Measurements from ENCODE around the gene TPCN1. TPM values are rescaled to one million over a fixed set of nuclear protein-coding genes. Genes with fewer than 3 reads are reported as not detected.

Gene TPCN1
- total RNA-seq, 1 experiment from 2014 or later: 29.7 TPM

DNA sequence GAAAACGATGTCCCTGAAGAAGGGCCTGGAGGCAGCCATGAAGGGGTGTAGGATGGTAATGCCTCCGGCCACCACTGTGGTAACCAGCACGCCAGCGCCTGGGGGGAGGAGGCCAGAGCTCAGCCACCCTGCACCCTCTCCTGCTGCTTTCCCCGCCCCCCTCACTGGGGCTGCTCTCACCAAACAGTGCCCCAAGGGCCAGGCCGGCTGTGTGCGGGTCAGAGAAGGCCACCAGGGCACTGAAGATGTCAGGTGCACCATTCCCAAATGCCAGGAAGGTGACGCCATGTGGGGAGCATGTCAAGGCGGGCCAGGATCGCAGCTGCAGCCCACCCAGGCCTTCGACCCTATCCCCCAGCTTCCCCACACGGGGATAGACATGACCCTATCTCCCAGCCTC is 99.1 kb downstream of the TPCN1 start:
- Histone ChIP-seq H3K9me3 (ENCODE audit: control insufficient read depth in 1 of 2, insufficient read depth in 1 of 2, low read depth in 1 of 2, low read length in 2 of 2) (no peaks in the 10 kb centered on the region), H2AFZ (ENCODE audit: low read depth, low read length, poor library complexity, severe bottlenecking) (no peak overlapping the region), H3K27ac (ENCODE audit: low read depth, low read length) (no peak overlapping the region), H3K9ac (ENCODE audit: low read length) (no peak overlapping the region), H3K36me3 (ENCODE audit: control insufficient read depth in 1 of 2, insufficient read depth in 2 of 2, low read length in 2 of 2) (peaks cover 19 to 23% of the 10 kb centered on the region in 2 experiments), H3K4me3 (replicated peaks in 1 of 2; ENCODE audit: low read depth in 1 of 2, low read length in 2 of 2) (no peak overlapping the region), H3K27me3 (ENCODE audit: insufficient read depth, low read length) (no peaks in the 10 kb centered on the region), H4K20me1 (ENCODE audit: insufficient read depth) (no peaks in the 10 kb centered on the region), H3K79me2 (ENCODE audit: insufficient read depth, low read length) (no peaks in the 10 kb centered on the region; the same call in 1 of the 2 replicates), H3K4me1 (ENCODE audit: control insufficient read depth in 1 of 2, insufficient read depth in 2 of 2, low read length in 2 of 2) (no peaks in the 10 kb centered on the region), H3K4me2 (ENCODE audit: low read length) (no peak overlapping the region), H3K9me2 (ENCODE audit: insufficient read depth) (no peaks in the 10 kb centered on the region)
- no peak; the same call in 1 of the 2 replicates for ATAC-seq
- POLR2A ChIA-PET: no interaction called here
- no peak for DNase-seq (ENCODE audit: low read depth, low spot score)
- TF ChIP-seq YY1 (IDR thresholded peaks at IDR 0.05; ENCODE audit: extremely low read depth, insufficient replicate concordance, low read depth, low read length) (no peak), POLR2AphosphoS5 (IDR thresholded peaks at IDR 0.05; ENCODE audit: low read depth, low read length) (no peak), EZH2phosphoT487 (IDR thresholded peaks at IDR 0.05; ENCODE audit: borderline replicate concordance) (no peak), JUND (IDR thresholded peaks at IDR 0.05) (no peak), ELF1 (IDR thresholded peaks at IDR 0.05; ENCODE audit: borderline replicate concordance, low read depth) (no peak), FOSL1 (IDR thresholded peaks at IDR 0.05; ENCODE audit: low read depth) (no peak), SIN3A (IDR thresholded peaks at IDR 0.05; ENCODE audit: low read depth) (no peak), CEBPB (IDR thresholded peaks at IDR 0.05; ENCODE audit: low read depth) (no peak), TCF7L2 (IDR thresholded peaks at IDR 0.05; ENCODE audit: borderline replicate concordance, extremely low read depth, insufficient read depth, insufficient read length) (no peak), EGR1 (IDR thresholded peaks at IDR 0.05; ENCODE audit: low read depth) (no peak), CBX3 (IDR thresholded peaks at IDR 0.05; ENCODE audit: low read depth) (no peak), SP1 (IDR thresholded peaks at IDR 0.05; ENCODE audit: low read depth) (no peak), SRF (IDR thresholded peaks at IDR 0.05; ENCODE audit: low read depth) (no peak), POLR2A (IDR thresholded peaks at IDR 0.05; ENCODE audit: borderline replicate concordance, extremely low read depth, insufficient read depth, insufficient read length) (no peak)
- TF ChIP-seq, protein P1, sequence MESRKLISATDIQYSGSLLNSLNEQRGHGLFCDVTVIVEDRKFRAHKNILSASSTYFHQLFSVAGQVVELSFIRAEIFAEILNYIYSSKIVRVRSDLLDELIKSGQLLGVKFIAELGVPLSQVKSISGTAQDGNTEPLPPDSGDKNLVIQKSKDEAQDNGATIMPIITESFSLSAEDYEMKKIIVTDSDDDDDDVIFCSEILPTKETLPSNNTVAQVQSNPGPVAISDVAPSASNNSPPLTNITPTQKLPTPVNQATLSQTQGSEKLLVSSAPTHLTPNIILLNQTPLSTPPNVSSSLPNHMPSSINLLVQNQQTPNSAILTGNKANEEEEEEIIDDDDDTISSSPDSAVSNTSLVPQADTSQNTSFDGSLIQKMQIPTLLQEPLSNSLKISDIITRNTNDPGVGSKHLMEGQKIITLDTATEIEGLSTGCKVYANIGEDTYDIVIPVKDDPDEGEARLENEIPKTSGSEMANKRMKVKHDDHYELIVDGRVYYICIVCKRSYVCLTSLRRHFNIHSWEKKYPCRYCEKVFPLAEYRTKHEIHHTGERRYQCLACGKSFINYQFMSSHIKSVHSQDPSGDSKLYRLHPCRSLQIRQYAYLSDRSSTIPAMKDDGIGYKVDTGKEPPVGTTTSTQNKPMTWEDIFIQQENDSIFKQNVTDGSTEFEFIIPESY (IDR thresholded peaks at IDR 0.05; ENCODE audit: extremely low read depth, insufficient replicate concordance, low read length): no peak
- TF ChIP-seq, protein P2, sequence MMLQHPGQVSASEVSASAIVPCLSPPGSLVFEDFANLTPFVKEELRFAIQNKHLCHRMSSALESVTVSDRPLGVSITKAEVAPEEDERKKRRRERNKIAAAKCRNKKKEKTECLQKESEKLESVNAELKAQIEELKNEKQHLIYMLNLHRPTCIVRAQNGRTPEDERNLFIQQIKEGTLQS (IDR thresholded peaks at IDR 0.05): no peak
- RAD21 ChIA-PET (ENCODE audit: low non-redundant PET in 1 of 2, low total read pairs in 2 of 2, uncharacterized antibody in 2 of 2, unreplicated experiment in 2 of 2): no interaction called here
- intact Hi-C loops (cut with micrococcal nuclease): no loop called here
- CTCF ChIA-PET: no interaction called here
- BruUV-seq (replicated peaks): no TSS peak

Data from HCT116 (cell line).